ENCODE measurements around the gene GPR78. TPM values are rescaled to one million over a fixed set of nuclear protein-coding genes. Genes with fewer than 3 reads are reported as not detected.

Gene GPR78
- total RNA-seq, 1 experiment from 2014 or later = not detected

GRCh38 chr4:8546766-8547107 is 33.5 kb upstream of the GPR78 start:
- no peak for DNase-seq (ENCODE audit: low read depth)

GRCh38 chr4:8547108-8547911 is 32.9 kb upstream of the GPR78 start:
- DNase-seq (ENCODE audit: low read depth) = peak; percentile 49

GRCh38 chr4:8547912-8548730 is 32.1 kb upstream of the GPR78 start:
- no peak for DNase-seq (ENCODE audit: low read depth)

GRCh38 chr4:8548731-8549351 is 31.4 kb upstream of the GPR78 start:
- no peak for DNase-seq (ENCODE audit: low read depth)

- DNase-seq (ENCODE audit: low read depth) = no peak
Measured at GRCh38 chr4:8549352-8549931, 30.8 kb upstream of the GPR78 start.

- DNase-seq (ENCODE audit: low read depth) = no peak
Measured at GRCh38 chr4:8550691-8551090, 29.5 kb upstream of the GPR78 start.

GRCh38 chr4:8552024-8552423 is 28.2 kb upstream of the GPR78 start:
- DNase-seq (ENCODE audit: low read depth) = no peak

GRCh38 chr4:8552581-8553205 is 27.5 kb upstream of the GPR78 start:
- DNase-seq (ENCODE audit: low read depth) = no peak

- DNase-seq (ENCODE audit: low read depth) = no peak
Measured at GRCh38 chr4:8553216-8553615, 27.0 kb upstream of the GPR78 start.

GRCh38 chr4:8553991-8554405 is 26.2 kb upstream of the GPR78 start:
- no peak for DNase-seq (ENCODE audit: low read depth)

GRCh38 chr4:8554555-8555100 is 25.6 kb upstream of the GPR78 start:
- no peak for DNase-seq (ENCODE audit: low read depth)

- DNase-seq (ENCODE audit: low read depth) = no peak
Measured at GRCh38 chr4:8555716-8556115, 24.5 kb upstream of the GPR78 start.

GRCh38 chr4:8556341-8557150 is 23.6 kb upstream of the GPR78 start:
- peak; percentile 15 for DNase-seq (ENCODE audit: low read depth)

GRCh38 chr4:8557151-8558076 is 22.8 kb upstream of the GPR78 start:
- DNase-seq (ENCODE audit: low read depth) = no peak

GRCh38 chr4:8558080-8558960 is 21.9 kb upstream of the GPR78 start:
- no peak for DNase-seq (ENCODE audit: low read depth)

GRCh38 chr4:8559011-8559410 is 21.2 kb upstream of the GPR78 start:
- no peak for DNase-seq (ENCODE audit: low read depth)

- DNase-seq (ENCODE audit: low read depth) = no peak
Measured at GRCh38 chr4:8559524-8560264, 20.5 kb upstream of the GPR78 start.
